22Rv1 (cell line): ENCODE data around the gene SGK2.

ENCODE experiments used
- CTCF ChIP-seq: fragments of 450-650 bp; IDR thresholded peaks from 2 replicates; pipeline ENCODE4 v1.5.1; 2017; ENCODE audit warnings: mild to moderate bottlenecking
- ZFX ChIP-seq: fragments of 450-650 bp; IDR thresholded peaks from 2 replicates; pipeline ENCODE4 v1.6.1; 2017; ENCODE audit warnings: antibody characterized with exemption, borderline replicate concordance

GRCh38 chr20:43513931-43514647 is 44.7 kb upstream of the SGK2 start:
- peak; percentile 22 for TF ChIP-seq CTCF
- no peak for TF ChIP-seq ZFX
